Caco-2 (cell line): Measurements from ENCODE around the gene SLC4A4. TPM values are rescaled to one million over a fixed set of nuclear protein-coding genes. Genes with fewer than 3 reads are reported as not detected.

Source experiments
- BruUV-seq: library from RNA; stranded (reverse); fragments of 400-500 nt; replicated peaks from 2 replicates; lab custom pipeline; 2021; lab: Mats Ljungman, UMichigan
- CTCF ChIA-PET: fragments of 300-600 bp; sonication (Branson Sonifier 250); formaldehyde crosslinking; loops from one replicate; lab custom pipeline; 2022; ENCODE audit warnings: antibody characterized with exemption; lab: Charles Lee
- POLR2A ChIA-PET: fragments of 300-600 bp; sonication (Branson Sonifier 250); formaldehyde crosslinking; loops from one replicate; lab custom pipeline; 2022; ENCODE audit warnings: antibody characterized with exemption; lab: Charles Lee
- DNase-seq, 2 experiments: peaks; one replicate each; pipeline versions ENCODE4 v3.0.0 to v3.0.0-alpha.2; 2020 to 2022
- H3K27me3 ChIP-seq: replicated peaks from 2 replicates; pipeline ENCODE4 v1.6.0; 2011; ENCODE audit warnings: low read length; ENCODE audit not compliant: control insufficient read depth, insufficient read depth
- H3K36me3 ChIP-seq: 2 replicates; pipeline ENCODE4 v1.5.1; 2011; ENCODE audit warnings: low read length; ENCODE audit not compliant: control insufficient read depth, insufficient read depth
- H3K4me1 ChIP-seq: fragments of 250-450 bp; sonication (Bioruptor Pico); 2 replicates; pipeline ENCODE4 v1.5.1; 2020; ENCODE audit warnings: mild to moderate bottlenecking
- H3K4me3 ChIP-seq: 2 replicates; pipeline ENCODE4 v1.5.1; 2011; ENCODE audit warnings: low read depth, mild to moderate bottlenecking, control low read depth, low read length
- H3K9me3 ChIP-seq: fragments of 250-450 bp; sonication (Bioruptor Pico); 2 replicates; pipeline ENCODE4 v1.5.1; 2020; ENCODE audit warnings: mild to moderate bottlenecking, moderate library complexity
- H3K27ac Mint-ChIP-seq: one replicate; pipeline ENCODE4 v1.8.0; 2022; ENCODE audit warnings: mixed read lengths; ENCODE audit not compliant: unreplicated experiment
- H3K27me3 Mint-ChIP-seq: one replicate; pipeline ENCODE4 v1.8.0; 2022; ENCODE audit warnings: mixed read lengths; ENCODE audit not compliant: insufficient read depth, unreplicated experiment
- H3K36me3 Mint-ChIP-seq: one replicate; pipeline ENCODE4 v1.8.0; 2022; ENCODE audit warnings: mild to moderate bottlenecking, mixed read lengths; ENCODE audit not compliant: insufficient read depth, unreplicated experiment
- H3K4me1 Mint-ChIP-seq: one replicate; pipeline ENCODE4 v1.8.0; 2022; ENCODE audit warnings: low read depth, mixed read lengths; ENCODE audit not compliant: unreplicated experiment
- H3K4me3 Mint-ChIP-seq: one replicate; pipeline ENCODE4 v1.8.0; 2022; ENCODE audit warnings: mild to moderate bottlenecking, moderate library complexity, mixed read lengths; ENCODE audit not compliant: unreplicated experiment
- H3K9me3 Mint-ChIP-seq: one replicate; pipeline ENCODE4 v1.8.0; 2022; ENCODE audit warnings: mixed read lengths; ENCODE audit not compliant: unreplicated experiment
- CTCF ChIP-seq, 2 experiments: fragments of 200-600 bp in 1 of 2; IDR thresholded peaks; 1 replicate in 1 of 2; 2 replicates in 1 of 2; pipeline versions ENCODE4 v1.5.1 to v1.8.0; 2011 to 2022; ENCODE audit warnings: antibody characterized with exemption in 1 of 2, control low read depth in 1 of 2, inconsistent platforms in 1 of 2, low read depth in 1 of 2, low read length in 1 of 2, mild to moderate bottlenecking in 1 of 2, moderate library complexity in 1 of 2; ENCODE audit not compliant: insufficient read depth in 1 of 2, severe bottlenecking in 1 of 2, unreplicated experiment in 1 of 2
- intact Hi-C: fragments of 100-400 bp; cut with micrococcal nuclease; formaldehyde crosslinking; loops from one replicate; pipeline ENCODE4 v1.10.0; 2022; ENCODE audit not compliant: unreplicated experiment
- total RNA-seq: library from RNA; stranded (reverse); gene quantifications from 2 replicates; pipeline ENCODE4 v1.2.3, GENCODE V29; 2022

SLC4A4 gene
- total RNA-seq, 1 experiment from 2014 or later = 0.29 TPM

GRCh38 chr4:71495454-71495853 lies 156.6 kb downstream of the SLC4A4 start:
- no peaks in the 10 kb centered on the region for H3K36me3 Mint-ChIP-seq
- ChIA-PET POLR2A (no interaction called here), CTCF (no interaction called here)
- H3K9me3 Mint-ChIP-seq = no peaks in the 10 kb centered on the region
- Histone ChIP-seq H3K36me3 (no peaks in the 10 kb centered on the region), H3K9me3 (no peaks in the 10 kb centered on the region), H3K4me3 (no peak overlapping the region), H3K4me1 (no peaks in the 10 kb centered on the region), H3K27me3 (no peaks in the 10 kb centered on the region)
- no peaks in the 10 kb centered on the region for H3K4me1 Mint-ChIP-seq
- TF ChIP-seq CTCF (IDR thresholded peaks at IDR 0.05; ENCODE audit: insufficient read depth in 1 of 2, low read depth in 1 of 2, low read length in 1 of 2, severe bottlenecking in 1 of 2, unreplicated experiment in 1 of 2) = no peak
- H3K27me3 Mint-ChIP-seq = peaks cover 6% of the 10 kb centered on the region
- H3K4me3 Mint-ChIP-seq = no peak overlapping the region
- BruUV-seq = no TSS peak
- intact Hi-C loops = loop anchor here (2.0 kb wide), 1 partner anchor 55 kb away; no protein-coding TSS in a partner anchor
- no peak overlapping the region for H3K27ac Mint-ChIP-seq
- no peak for DNase-seq

- Mint-ChIP-seq H3K4me1 (no peaks in the 10 kb centered on the region), H3K27ac (no peak overlapping the region), H3K9me3 (no peaks in the 10 kb centered on the region), H3K27me3 (peaks cover 6% of the 10 kb centered on the region), H3K4me3 (no peak overlapping the region), H3K36me3 (no peaks in the 10 kb centered on the region)
- TF ChIP-seq CTCF (IDR thresholded peaks at IDR 0.05; ENCODE audit: insufficient read depth in 1 of 2, low read depth in 1 of 2, low read length in 1 of 2, severe bottlenecking in 1 of 2, unreplicated experiment in 1 of 2) = no peak
- CTCF ChIA-PET = no interaction called here
- Histone ChIP-seq H3K27me3 (no peaks in the 10 kb centered on the region), H3K4me1 (no peaks in the 10 kb centered on the region), H3K4me3 (no peak overlapping the region), H3K9me3 (0 out of 2 replicates have a peak, but pooled peaks cover 4% of the 10 kb centered on the region), H3K36me3 (no peaks in the 10 kb centered on the region)
- no peak for DNase-seq
- intact Hi-C loops = no loop called here
- no TSS peak for BruUV-seq
- POLR2A ChIA-PET = no interaction called here
These were observed 158.3 kb downstream of the SLC4A4 start for GRCh38 chr4:71497078-71497477.

GRCh38 chr4:71498002-71498401 lies 159.2 kb downstream of the SLC4A4 start:
- no TSS peak for BruUV-seq

More at GRCh38 chr4:71498002-71498401, 159.2 kb downstream of the SLC4A4 start:
- H3K4me1 Mint-ChIP-seq = no peaks in the 10 kb centered on the region
- Histone ChIP-seq H3K36me3 (no peaks in the 10 kb centered on the region), H3K4me1 (no peaks in the 10 kb centered on the region), H3K9me3 (0 out of 2 replicates have a peak, but pooled peaks cover 4% of the 10 kb centered on the region), H3K27me3 (no peaks in the 10 kb centered on the region), H3K4me3 (no peak overlapping the region)
- H3K4me3 Mint-ChIP-seq = no peak overlapping the region
- H3K27me3 Mint-ChIP-seq = peaks cover 6% of the 10 kb centered on the region
- H3K9me3 Mint-ChIP-seq = no peaks in the 10 kb centered on the region
- intact Hi-C loops = no loop called here
- DNase-seq = no peak
- no peak overlapping the region for H3K27ac Mint-ChIP-seq
- CTCF ChIA-PET = no interaction called here
- POLR2A ChIA-PET = no interaction called here
- no peak for TF ChIP-seq CTCF (IDR thresholded peaks at IDR 0.05; ENCODE audit: insufficient read depth in 1 of 2, low read depth in 1 of 2, low read length in 1 of 2, severe bottlenecking in 1 of 2, unreplicated experiment in 1 of 2)
- no peaks in the 10 kb centered on the region for H3K36me3 Mint-ChIP-seq
